Prostate gland (tissue), 2 donors: ENCODE measurements around the gene MSL3.

Source experiments
- CTCF ChIP-seq, 4 experiments: fragments of 200-600 bp in 2 of 4; fragments of 450-650 bp in 2 of 4; sonication (generic) in 2 of 4; IDR thresholded peaks; 1 replicate in 3 of 4; 2 replicates in 1 of 4; pipeline ENCODE4 v1.5.1; 2016 to 2019; ENCODE audit warnings: antibody characterized with exemption in 4 of 4, mild to moderate bottlenecking in 2 of 4, moderate library complexity in 2 of 4
- POLR2A ChIP-seq: fragments of 450-650 bp; IDR thresholded peaks from one replicate; pipeline ENCODE4 v1.6.1; 2016; ENCODE audit warnings: antibody characterized with exemption, mild to moderate bottlenecking
- POLR2AphosphoS5 ChIP-seq: sonication (generic); formaldehyde crosslinking; IDR thresholded peaks from one replicate; pipeline ENCODE4 v1.6.1; 2017; ENCODE audit warnings: antibody characterized with exemption

GRCh38 chrX:11768039-11768438, 10.0 kb downstream of the MSL3 start:
- TF ChIP-seq POLR2A (no peak), CTCF (IDR thresholded peaks at IDR 0.05) (no peak), POLR2AphosphoS5 (no peak)
